PFSK-1 (cell line): ENCODE results near the gene RPL19.

Experiments
- FOXP2 ChIP-seq: optimal IDR thresholded peaks from 2 replicates; pipeline ENCODE3; 2011; ENCODE audit warnings: borderline replicate concordance, control low read depth, inconsistent platforms; ENCODE audit not compliant: insufficient read depth; ENCODE audit errors: extremely low read length, extremely low read depth
- POLR2AphosphoS5 ChIP-seq: IDR thresholded peaks from 2 replicates; pipeline ENCODE4 v1.6.1; 2012; ENCODE audit warnings: low read depth, mild to moderate bottlenecking, control low read depth, low read length, moderate library complexity
- REST ChIP-seq, 2 experiments: IDR thresholded peaks; 2 replicates each; pipeline versions ENCODE4 v1.6.1 to v1.8.0; 2011 to 2012; ENCODE audit warnings: low read depth in 2 of 2, low read length in 2 of 2, control low read depth in 1 of 2, inconsistent platforms in 1 of 2, mild to moderate bottlenecking in 1 of 2, moderate library complexity in 1 of 2; ENCODE audit not compliant: insufficient read depth in 1 of 2
- SIN3A ChIP-seq: IDR thresholded peaks from 2 replicates; pipeline ENCODE4 v1.6.1; 2012; ENCODE audit warnings: mild to moderate bottlenecking, low read length, moderate library complexity, borderline replicate concordance; ENCODE audit not compliant: insufficient read depth
- TAF1 ChIP-seq: IDR thresholded peaks from 2 replicates; pipeline ENCODE4 v1.6.1; 2012; ENCODE audit warnings: low read length, control low read depth, borderline replicate concordance; ENCODE audit not compliant: insufficient read depth

The RPL19 gene

DNA sequence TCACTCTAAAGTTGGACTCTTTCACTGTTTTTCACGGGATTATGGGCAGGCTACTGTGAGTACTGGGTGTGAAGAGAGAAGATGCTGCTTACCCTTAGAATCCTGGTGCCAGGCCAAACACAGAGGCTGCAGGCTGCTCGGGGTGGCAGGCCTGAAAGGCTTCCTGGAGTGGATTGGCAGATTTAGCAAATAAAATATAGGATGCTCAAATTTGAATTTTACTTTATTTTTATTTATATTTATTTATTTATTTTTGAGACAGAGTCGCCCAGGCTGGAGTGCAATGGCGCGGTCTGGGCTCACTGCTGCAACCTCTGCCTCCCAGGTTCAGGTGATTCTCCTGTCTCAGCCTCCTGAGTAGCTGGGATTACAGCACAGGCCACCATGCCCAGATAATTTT lies 40.5 kb downstream of the RPL19 start:
- TF ChIP-seq TAF1 (no peak), FOXP2 (no peak)

DNA sequence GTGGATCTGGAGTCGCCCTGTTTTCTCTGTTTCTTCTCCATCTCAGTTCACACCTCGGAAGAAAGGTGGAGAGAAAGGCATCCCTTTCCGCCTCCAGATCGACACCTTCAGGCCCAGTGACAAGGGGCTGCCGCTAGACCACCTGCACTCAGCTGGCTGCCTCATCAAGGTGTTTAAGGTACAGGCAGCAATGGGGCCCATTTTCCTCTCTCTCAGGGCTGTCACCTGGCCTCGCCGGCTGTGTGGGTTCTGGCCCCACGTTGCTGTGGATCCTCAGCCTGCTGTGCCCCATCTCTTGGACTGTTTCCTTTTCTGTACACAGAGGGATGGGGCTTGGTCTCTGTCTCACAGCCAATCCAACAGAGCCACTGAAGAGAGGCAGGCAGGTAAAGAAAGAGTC lies 43.1 kb downstream of the RPL19 start:
- TF ChIP-seq TAF1 (no peak), POLR2AphosphoS5 (no peak), REST (IDR thresholded peaks at IDR 0.05; ENCODE audit: insufficient read depth in 1 of 2, low read depth in 2 of 2, low read length in 2 of 2) (no peak), FOXP2 (no peak), SIN3A (no peak)

DNA sequence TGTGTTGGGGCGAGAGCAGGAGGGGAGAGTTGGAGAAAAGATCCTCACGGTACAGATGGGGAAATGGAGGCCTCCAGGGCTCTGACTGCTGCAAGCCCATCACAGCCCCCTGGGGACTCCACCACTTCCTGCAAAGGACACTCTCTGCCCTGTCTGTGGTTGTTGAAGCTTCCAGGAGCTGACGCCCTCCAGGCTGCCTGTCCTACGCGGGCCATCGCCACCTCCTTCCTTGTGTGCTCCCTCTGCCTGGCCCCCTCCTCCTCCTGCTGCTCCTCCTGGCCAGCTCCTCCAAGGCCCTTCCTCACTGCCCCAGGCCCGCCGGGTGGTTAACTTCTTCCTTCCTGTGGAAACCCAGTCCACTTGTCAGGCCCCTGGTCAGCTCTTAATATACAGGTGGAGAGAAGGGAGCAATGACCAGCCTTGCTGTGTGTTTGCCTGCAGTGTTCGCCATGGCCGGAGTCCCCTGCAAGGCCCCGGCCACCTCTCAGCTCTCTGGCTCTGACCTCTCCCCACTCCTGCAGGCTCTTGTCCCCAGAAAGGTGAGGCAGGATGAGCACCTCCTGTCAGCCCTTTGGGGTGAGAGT lies 44.0 kb downstream of the RPL19 start:
- no peak for TF ChIP-seq POLR2AphosphoS5
- peak; percentile 9 for TF ChIP-seq FOXP2

DNA sequence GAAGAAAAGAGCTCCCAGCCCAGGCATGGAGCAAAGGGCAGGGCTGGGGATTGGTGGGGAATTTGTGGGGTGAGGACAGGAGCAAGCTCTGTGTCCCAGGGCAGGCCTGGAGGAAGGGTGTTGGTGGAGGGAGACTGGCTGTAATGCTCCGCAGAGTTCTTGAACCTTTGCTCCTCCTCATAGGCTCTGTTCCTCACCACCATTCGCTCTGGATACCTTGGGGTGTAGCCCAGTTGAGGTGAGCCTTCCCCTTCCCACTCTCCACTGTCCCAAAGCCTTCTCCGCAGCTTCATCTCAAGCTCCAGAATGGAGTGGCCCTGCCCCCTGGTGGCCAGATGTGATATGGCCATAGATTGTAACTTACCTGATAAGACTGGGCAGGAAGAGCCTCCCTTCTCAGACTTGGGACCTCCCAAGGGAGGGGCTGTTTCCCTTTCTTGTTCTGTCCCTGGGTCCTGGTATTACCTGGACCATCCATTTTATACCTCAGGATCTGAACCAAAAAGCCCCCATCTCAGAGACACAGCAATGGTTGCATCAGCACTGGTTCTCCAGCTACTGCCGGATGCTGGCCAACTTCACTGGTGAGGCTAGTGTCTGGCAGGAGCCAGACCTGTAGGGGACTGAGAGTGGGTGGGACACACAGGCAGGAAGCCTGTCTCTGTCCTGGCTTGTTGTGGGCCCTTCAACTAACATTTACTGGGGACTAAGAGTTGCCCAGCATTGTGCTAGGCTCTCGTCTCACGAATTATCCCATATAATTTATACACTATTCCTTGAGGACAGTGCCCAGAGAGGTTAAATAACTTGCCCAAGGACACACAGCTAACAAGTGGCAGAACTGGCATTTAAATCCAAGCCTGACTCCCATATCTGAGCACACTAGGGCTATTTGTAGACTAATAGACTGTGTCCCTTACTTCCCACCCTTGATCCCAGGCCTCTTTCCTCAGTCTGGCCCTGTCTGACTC lies 44.8 kb downstream of the RPL19 start:
- no peak for TF ChIP-seq POLR2AphosphoS5
- TF ChIP-seq SIN3A, result no peak
- no peak for TF ChIP-seq TAF1
- no peak for TF ChIP-seq REST (IDR thresholded peaks at IDR 0.05; ENCODE audit: insufficient read depth in 1 of 2, low read depth in 2 of 2, low read length in 2 of 2)
- no peak for TF ChIP-seq FOXP2

GRCh38 chr17:39246274-39246673 lies 46.2 kb downstream of the RPL19 start:
- TF ChIP-seq SIN3A (no peak), REST (IDR thresholded peaks at IDR 0.05; ENCODE audit: insufficient read depth in 1 of 2, low read depth in 2 of 2, low read length in 2 of 2) (no peak), FOXP2 (no peak), TAF1 (no peak), POLR2AphosphoS5 (no peak)

DNA sequence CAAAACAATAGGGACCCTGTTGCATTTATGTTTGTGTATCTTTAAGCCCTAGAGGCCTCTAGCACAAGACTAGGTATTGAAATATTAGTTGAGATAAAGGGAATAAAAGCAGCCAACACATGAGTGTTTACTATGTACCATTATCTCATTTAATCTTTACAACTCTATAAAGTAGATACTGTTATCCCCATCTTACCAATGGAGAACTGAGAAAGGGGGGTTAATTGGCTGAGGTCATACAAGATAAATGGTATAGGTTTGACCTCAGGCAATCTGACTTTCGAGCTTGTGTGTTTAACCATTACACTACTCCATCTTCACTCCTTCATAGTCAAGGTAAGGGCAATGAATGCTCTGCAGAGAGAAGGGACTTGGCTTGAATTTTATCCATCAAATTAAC lies 51.9 kb downstream of the RPL19 start:
- TF ChIP-seq FOXP2, result no peak
- no peak for TF ChIP-seq POLR2AphosphoS5
- no peak for TF ChIP-seq TAF1
- no peak for TF ChIP-seq REST (IDR thresholded peaks at IDR 0.05; ENCODE audit: insufficient read depth in 1 of 2, low read depth in 2 of 2, low read length in 2 of 2)
- no peak for TF ChIP-seq SIN3A
